GM12878 (cell line): Measurements from ENCODE around the gene AGAP9.
"Not testable (repeated sequence)": the region's sequence is repeated elsewhere in the genome, so short reads cannot be mapped to it uniquely, and the experiment has no call there.

Source experiments
- CEBPB ChIP-seq, 2 experiments: fragments of 150-350 bp in 1 of 2; IDR thresholded peaks; 2 replicates each; pipeline ENCODE4 v1.6.1; 2012 to 2014; ENCODE audit warnings: low read depth in 2 of 2, low read length in 2 of 2, borderline replicate concordance in 1 of 2, inconsistent platforms in 1 of 2
- CREB1 ChIP-seq: IDR thresholded peaks from 2 replicates; pipeline ENCODE4 v1.6.1; 2012; ENCODE audit warnings: low read depth, mild to moderate bottlenecking, inconsistent platforms
- CTCF ChIP-seq, 3 experiments: IDR thresholded peaks in 2 of 3; conservative IDR thresholded peaks in 1 of 3; 2 replicates each; pipeline ENCODE4 v1.5.1; 2011; ENCODE audit warnings: low read depth in 3 of 3, low read length in 3 of 3, mild to moderate bottlenecking in 3 of 3, control low read depth in 2 of 3, moderate library complexity in 2 of 3, inconsistent platforms in 1 of 3, mixed read lengths in 1 of 3; ENCODE audit not compliant: control insufficient read depth in 2 of 3, insufficient read depth in 1 of 3; ENCODE audit errors: extremely low read depth in 1 of 3
- EZH2 ChIP-seq: IDR thresholded peaks from 2 replicates; pipeline ENCODE4 v1.6.1; 2012; ENCODE audit warnings: low read depth, mild to moderate bottlenecking, control low read depth, inconsistent platforms, low read length, borderline replicate concordance; ENCODE audit not compliant: control insufficient read depth
- HDAC2 ChIP-seq: fragments of 200-600 bp; sonication (generic); IDR thresholded peaks from 2 replicates; pipeline ENCODE4 v1.6.1; 2017
- POLR2AphosphoS5 ChIP-seq: IDR thresholded peaks from 2 replicates; pipeline ENCODE4 v1.6.1; 2011; ENCODE audit warnings: mild to moderate bottlenecking, low read length, inconsistent platforms
- RAD21 ChIP-seq: IDR thresholded peaks from 2 replicates; pipeline ENCODE4 v1.6.1; 2011; ENCODE audit warnings: mild to moderate bottlenecking, low read depth, low read length, moderate library complexity; ENCODE audit not compliant: insufficient read depth
- REST ChIP-seq: IDR thresholded peaks from 2 replicates; pipeline ENCODE4 v1.6.1; 2012; ENCODE audit warnings: mild to moderate bottlenecking, low read depth, low read length
- SMC3 ChIP-seq: IDR thresholded peaks from 2 replicates; pipeline ENCODE4 v1.6.1; 2011; ENCODE audit warnings: low read length, improper control_type of control experiment, borderline replicate concordance
- TAF1 ChIP-seq: IDR thresholded peaks from 2 replicates; pipeline ENCODE4 v1.6.1; 2011; ENCODE audit warnings: mild to moderate bottlenecking, low read depth, low read length, borderline replicate concordance
- TF ChIP-seq, protein P1 (sequence below): IDR thresholded peaks from 2 replicates; pipeline ENCODE4 v1.6.1; 2012; ENCODE audit warnings: low read depth, low read length, improper control_type of control experiment
- TF ChIP-seq, protein P2 (sequence below): IDR thresholded peaks from 2 replicates; pipeline ENCODE4 v1.6.1; 2011; ENCODE audit warnings: mild to moderate bottlenecking, low read depth, low read length, moderate library complexity; ENCODE audit not compliant: insufficient replicate concordance
- TF ChIP-seq, protein P3 (sequence below): fragments of 450-650 bp; IDR thresholded peaks from 2 replicates; pipeline ENCODE4 v1.6.1; 2018; ENCODE audit warnings: mild to moderate bottlenecking, low read depth, moderate library complexity; ENCODE audit not compliant: partially characterized antibody

DNA sequence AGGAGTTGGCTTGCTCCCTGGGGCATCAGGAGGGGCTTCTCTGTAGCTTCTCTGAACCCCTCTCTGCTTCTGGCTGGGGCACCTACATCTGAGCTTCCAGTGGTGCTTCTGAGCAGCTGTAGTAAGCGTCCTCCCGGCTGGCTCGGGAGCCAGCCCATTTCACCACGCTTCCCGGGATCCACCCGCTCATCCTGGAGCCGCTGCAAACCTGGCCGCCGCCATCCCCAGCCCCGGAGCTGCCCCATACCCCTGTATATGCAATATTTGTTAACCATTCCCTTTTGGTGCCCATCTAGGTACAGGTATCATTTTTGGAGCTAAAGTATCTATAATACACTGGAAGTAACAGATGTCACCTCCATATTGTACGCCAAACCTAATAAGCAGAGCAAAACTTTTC is 38.7 kb downstream of the AGAP9 start:
- TF ChIP-seq CREB1; CEBPB (IDR thresholded peaks at IDR 0.05; ENCODE audit: borderline replicate concordance in 1 of 2, low read depth in 2 of 2, low read length in 2 of 2); POLR2AphosphoS5; CTCF (IDR thresholded peaks at IDR 0.05 in 2 of 3, conservative IDR thresholded peaks at IDR 0.05 in 1 of 3; ENCODE audit: control insufficient read depth in 2 of 3, extremely low read depth in 1 of 3, insufficient read depth in 1 of 3, low read depth in 3 of 3, low read length in 3 of 3); REST; RAD21; EZH2; TAF1; SMC3; HDAC2: not testable (repeated sequence)
- TF ChIP-seq, protein P1, sequence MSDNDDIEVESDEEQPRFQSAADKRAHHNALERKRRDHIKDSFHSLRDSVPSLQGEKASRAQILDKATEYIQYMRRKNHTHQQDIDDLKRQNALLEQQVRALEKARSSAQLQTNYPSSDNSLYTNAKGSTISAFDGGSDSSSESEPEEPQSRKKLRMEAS, result not testable (repeated sequence)
- TF ChIP-seq, protein P2, sequence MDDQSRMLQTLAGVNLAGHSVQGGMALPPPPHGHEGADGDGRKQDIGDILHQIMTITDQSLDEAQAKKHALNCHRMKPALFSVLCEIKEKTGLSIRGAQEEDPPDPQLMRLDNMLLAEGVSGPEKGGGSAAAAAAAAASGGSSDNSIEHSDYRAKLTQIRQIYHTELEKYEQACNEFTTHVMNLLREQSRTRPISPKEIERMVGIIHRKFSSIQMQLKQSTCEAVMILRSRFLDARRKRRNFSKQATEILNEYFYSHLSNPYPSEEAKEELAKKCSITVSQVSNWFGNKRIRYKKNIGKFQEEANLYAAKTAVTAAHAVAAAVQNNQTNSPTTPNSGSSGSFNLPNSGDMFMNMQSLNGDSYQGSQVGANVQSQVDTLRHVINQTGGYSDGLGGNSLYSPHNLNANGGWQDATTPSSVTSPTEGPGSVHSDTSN, result not testable (repeated sequence)
- TF ChIP-seq, protein P3, sequence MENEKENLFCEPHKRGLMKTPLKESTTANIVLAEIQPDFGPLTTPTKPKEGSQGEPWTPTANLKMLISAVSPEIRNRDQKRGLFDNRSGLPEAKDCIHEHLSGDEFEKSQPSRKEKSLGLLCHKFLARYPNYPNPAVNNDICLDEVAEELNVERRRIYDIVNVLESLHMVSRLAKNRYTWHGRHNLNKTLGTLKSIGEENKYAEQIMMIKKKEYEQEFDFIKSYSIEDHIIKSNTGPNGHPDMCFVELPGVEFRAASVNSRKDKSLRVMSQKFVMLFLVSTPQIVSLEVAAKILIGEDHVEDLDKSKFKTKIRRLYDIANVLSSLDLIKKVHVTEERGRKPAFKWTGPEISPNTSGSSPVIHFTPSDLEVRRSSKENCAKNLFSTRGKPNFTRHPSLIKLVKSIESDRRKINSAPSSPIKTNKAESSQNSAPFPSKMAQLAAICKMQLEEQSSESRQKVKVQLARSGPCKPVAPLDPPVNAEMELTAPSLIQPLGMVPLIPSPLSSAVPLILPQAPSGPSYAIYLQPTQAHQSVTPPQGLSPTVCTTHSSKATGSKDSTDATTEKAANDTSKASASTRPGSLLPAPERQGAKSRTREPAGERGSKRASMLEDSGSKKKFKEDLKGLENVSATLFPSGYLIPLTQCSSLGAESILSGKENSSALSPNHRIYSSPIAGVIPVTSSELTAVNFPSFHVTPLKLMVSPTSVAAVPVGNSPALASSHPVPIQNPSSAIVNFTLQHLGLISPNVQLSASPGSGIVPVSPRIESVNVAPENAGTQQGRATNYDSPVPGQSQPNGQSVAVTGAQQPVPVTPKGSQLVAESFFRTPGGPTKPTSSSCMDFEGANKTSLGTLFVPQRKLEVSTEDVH, result not testable (repeated sequence)
